ENCODE measurements around the gene TFDP1.
"Not testable (repeated sequence)": the region's sequence is repeated elsewhere in the genome, so short reads cannot be mapped to it uniquely, and the experiment has no call there.

Gene TFDP1

DNA sequence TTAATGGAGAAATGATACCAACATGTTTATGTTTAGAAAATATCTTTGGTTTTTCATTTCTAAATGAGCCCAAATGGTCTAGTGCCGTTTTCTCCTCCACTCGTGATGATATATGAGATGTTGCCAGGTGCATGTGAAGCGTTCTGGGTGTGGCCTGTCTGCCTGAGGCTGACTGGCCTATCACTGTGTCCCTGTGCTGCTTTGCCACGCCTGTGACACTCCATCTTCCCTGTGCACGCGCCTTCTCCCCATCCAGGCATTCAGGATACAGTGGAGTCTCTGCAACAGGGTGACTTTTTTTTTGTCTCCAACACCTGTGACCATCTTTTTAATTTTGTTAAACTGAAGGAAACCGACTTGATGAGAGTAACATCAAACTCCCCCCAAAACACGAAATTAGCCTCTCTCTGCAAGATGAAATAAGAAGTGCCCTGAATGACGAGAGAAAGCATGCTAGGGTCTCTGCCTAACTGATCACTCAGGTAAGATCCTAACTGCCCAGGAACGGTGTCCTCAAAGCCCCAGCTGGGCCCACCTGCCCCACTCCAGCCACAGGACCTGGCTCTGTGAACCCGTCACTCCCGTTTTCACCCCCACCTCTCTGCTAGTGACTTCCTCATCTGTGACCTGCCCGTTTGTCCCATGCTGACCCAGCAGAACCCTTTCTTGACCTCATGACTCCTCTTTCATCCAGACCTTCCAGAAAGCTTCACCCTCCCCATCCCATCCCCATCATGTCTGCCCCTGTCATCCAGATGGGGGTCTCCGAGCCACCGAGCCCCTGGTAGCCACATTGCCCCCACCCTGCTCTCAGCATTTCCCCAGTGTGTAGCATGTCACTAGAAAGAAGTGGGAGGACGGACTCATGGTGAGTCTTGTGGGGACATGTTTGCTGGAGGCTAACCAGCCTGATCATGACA, 33.2 kb upstream of the TFDP1 start:
- no peak for DNase-seq

- DNase-seq, result no peak
These were observed 32.5 kb upstream of the TFDP1 start for GRCh38 chr13:113552079-113552478.

DNA sequence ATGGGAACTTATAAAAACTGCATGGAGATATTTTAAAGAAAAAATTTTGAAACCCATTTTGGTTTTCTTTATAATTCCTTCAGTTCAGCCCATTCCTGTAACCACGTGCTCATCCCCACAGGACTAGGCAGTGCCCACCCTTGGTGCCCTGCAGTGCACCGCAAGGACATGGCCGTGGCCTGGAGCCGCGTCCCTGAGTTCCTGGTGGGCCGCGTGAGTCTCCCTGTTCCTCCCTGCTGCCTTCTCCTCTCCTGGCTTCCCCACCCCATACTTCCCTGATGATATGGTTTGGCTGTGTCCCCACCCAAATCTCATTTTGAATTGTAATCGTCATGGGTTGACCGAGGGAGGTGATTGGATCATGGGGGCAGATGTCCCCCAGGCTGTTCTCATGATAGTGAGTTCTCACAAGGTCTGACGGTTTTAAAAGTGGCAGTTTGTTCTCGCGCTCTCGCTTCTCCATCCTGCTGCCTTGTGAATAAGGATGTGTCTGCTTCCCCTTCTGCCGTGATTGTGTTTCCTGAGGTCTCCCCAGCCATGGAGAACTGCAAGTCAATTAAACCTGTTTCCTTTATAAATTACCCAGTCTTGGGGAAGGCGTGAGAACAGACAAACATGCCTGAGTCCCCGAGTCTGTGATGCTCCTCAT, 31.6 kb upstream of the TFDP1 start:
- DNase-seq, result no peak

DNA sequence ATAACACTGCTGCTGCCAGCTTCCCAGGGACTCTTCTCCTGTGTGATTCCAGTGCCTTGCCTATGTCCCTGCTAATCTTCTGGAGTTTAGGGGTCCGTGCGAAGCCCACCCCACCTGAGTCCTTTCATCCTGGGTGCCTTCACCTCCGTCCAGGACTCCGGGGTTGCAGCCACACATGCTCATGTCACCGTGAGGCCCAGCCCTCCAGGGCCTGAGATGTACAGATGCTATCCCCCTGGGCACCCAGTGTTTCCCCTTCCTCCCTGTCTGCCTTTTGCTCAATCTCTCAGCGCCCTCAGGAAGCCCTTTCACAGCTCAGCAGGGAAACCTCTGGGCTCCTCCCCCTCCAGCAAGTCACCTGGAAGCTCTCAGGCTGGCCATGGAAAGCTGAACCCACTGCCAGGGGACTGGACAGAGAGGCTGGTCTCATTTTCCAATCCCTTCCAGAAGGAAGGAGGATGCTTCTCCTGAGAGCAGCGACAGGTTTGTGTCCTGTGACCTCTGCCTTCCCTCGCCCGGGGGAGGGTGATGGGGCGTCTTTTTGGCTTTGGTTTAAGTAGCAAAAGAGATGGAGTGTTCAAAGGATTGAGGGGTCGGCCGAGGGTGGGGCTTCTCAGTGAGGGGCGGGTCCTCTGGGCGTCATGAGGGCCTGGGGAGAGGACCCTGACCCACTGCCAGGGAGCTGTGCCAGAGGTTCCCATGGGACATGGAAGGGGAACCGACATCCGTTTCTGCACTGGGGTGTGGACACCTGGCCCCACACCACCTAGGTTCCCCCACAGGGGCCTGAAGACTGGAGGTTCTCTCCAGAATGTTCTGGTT, 30.8 kb upstream of the TFDP1 start:
- no peak for DNase-seq

DNA sequence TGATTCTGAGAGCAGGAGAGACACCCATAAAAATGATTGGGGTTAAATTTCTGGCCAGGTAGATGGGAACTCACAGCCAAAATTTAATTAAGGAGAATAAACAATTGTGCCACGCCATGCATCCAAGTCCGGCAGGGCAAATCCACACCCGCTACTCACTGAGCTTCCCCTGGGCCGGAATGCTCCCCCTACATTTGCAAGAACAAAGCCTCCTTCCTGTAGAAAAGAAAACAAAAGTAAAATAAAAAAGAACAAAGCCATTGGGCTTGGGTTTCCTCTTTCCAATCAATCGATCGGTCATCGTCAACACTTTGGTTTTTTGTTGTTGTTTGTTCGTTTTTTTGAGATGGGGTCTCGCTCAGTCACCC, 30.2 kb upstream of the TFDP1 start:
- no peak for DNase-seq

GRCh38 chr13:113555141-113555540, 29.4 kb upstream of the TFDP1 start:
- no peak for DNase-seq

- DNase-seq, result no peak
These were observed 27.5 kb upstream of the TFDP1 start for GRCh38 chr13:113557013-113557412.

DNA sequence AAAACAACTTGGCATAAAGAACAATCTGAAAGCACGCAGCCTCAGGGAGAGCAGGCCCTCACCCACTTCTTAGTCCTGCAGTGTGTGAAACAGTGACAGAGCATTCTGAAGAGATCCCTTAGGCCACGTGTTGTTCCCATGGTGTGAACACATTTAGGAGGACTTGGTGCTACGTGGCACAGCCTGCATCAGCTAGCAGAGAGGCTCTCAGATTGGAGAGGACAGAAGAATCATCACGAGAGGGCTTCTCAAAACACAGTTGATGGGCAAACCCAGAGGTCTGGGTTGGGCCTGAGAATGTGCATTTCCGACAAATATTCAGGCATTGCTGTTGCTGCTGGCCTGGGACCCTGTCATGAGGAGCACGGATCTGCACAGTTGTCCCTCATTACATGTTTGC, 26.1 kb upstream of the TFDP1 start:
- DNase-seq, result no peak

GRCh38 chr13:113559061-113559460, 25.5 kb upstream of the TFDP1 start:
- DNase-seq, result no peak

DNA sequence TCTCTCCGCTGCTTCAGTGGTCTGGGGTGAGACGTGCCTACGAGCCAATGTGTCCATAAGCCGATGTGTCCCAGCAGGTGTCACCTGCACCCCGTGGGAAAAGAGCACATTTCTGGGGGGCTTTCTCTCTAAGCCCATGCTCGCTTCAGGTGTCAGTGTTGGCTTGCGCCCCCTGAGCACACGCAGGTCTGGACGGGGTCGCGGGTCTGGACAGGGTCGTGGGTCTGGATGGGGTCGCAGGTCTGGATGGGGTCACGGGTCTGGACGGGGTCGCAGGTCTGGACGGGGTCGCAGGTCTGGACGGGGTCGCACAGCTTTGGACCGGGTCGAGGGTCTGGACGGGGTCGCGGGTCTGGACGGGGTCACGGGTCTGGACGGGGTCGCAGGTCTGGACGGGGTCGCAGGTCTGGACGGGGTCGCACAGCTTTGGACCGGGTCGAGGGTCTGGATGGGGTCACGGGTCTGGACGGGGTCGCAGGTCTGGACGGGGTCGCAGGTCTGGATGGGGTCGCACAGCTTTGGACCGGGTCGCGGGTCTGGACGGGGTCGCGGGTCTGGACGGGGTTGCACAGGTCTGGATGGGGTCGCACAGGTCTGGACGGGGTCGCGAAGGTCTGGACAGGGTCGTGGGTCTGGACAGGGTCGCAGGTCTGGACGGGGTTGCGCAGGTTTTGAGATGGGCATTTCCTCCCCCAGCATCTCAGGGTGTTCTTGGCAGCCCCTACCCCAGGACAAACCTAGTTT, 24.5 kb upstream of the TFDP1 start:
- no peak for DNase-seq

GRCh38 chr13:113560645-113561416, 23.7 kb upstream of the TFDP1 start:
- no peak for DNase-seq

GRCh38 chr13:113561417-113562084, 23.0 kb upstream of the TFDP1 start:
- no peak for DNase-seq

- peak; percentile 71 for DNase-seq
These were observed 22.3 kb upstream of the TFDP1 start for GRCh38 chr13:113562085-113562749.

- no peak for DNase-seq
These were observed 21.7 kb upstream of the TFDP1 start for GRCh38 chr13:113562844-113563243.

DNA sequence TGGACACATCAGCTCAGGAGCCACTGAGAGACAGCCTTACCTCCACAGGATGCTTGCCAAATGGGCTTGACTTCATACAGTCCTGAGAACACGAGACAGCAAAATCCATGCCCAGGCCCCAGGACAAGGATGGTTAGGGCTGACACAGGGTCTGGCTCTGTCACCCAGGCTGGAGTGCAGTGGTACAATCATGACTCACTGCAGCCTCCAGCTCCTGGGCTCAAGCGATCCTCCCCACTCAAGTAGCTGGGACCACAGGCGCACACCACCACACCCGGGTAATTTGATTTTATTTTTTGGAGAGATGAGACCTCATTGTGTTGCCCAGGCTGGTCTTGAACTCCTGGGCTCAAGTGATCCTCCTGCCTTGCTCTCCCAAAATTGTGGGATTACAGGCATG, 21.0 kb upstream of the TFDP1 start:
- not testable (repeated sequence) for DNase-seq

DNA sequence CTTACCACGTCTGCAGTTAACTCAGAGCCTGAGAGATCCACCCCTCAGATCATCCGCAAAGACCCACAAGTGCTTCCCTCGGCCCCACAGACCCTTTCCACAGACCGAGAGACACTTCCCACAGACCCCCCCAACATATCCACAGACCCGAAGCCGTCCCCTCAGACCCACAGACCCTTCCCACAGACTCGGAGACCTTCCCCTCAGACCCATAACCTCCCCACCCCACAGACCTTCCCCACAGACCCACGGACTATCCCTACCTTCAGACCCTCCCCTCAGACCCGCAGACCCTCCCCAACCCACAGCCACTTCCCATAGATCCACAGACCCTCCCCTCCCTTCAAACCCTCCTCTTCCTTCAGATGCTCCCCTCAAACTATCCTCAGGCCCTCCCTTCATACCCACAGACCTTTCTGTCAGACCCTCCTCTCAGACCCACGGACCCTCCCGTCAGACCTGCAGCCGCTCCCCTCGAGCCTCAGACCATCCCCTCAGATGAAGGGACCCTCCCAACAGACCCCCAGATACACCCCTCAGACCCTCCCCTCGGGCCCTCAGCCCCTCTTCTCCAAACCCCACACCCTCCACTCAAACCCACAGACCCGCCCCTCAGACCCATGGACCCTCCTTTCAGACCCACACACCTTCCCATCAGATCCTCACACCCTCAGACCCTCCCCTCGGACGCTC, 20.1 kb upstream of the TFDP1 start:
- DNase-seq, result peak; percentile 22

GRCh38 chr13:113565526-113566226, 18.9 kb upstream of the TFDP1 start:
- no peak for DNase-seq

DNA sequence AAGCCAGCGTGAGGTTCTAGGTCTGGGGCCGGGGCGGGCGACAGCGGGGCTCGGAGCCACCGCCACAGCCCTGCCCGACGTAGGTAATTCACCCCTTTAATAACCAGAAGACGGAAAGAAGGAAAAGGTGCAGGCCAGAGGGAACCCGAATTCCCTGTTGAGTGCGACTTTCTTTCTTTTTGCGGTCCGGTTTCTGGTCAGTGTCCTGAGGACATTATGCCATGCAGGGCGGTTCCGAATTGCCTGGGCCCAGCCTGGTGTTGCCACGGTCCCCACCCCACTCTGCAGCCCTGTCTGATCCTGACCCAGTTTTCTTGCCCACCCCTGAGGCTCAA, 18.4 kb upstream of the TFDP1 start:
- no peak for DNase-seq

- DNase-seq, result no peak
These were observed 16.9 kb upstream of the TFDP1 start for GRCh38 chr13:113567681-113568080.

- DNase-seq, result no peak
These were observed 11.5 kb upstream of the TFDP1 start for GRCh38 chr13:113573065-113573464.
